Mesothelial cell of epicardium (in vitro differentiated cells): Measurements from ENCODE around the gene EGFL8. TPM values are rescaled to one million over a fixed set of nuclear protein-coding genes. Genes with fewer than 3 reads are reported as not detected.
A peak's percentile ranks its signal among the peaks of the same experiment; 100 is the strongest.

ENCODE experiments used
- DNase-seq, 2 experiments: peaks; one replicate each; pipeline ENCODE4 v3.0.0; 2021; ENCODE audit warnings: low spot score in 2 of 2; ENCODE audit not compliant: unreplicated experiment in 2 of 2
- H3K27ac Mint-ChIP-seq: 2 replicates; pipeline ENCODE4 v1.8.0; 2021; ENCODE audit warnings: mixed read lengths
- H3K27me3 Mint-ChIP-seq: 2 replicates; pipeline ENCODE4 v1.8.0; 2021; ENCODE audit warnings: low read depth, mixed read lengths
- H3K36me3 Mint-ChIP-seq: 2 replicates; pipeline ENCODE4 v1.8.0; 2021; ENCODE audit warnings: mixed read lengths
- H3K4me1 Mint-ChIP-seq: 2 replicates; pipeline ENCODE4 v1.8.0; 2021; ENCODE audit warnings: mixed read lengths
- H3K4me3 Mint-ChIP-seq: 2 replicates; pipeline ENCODE4 v1.8.0; 2021; ENCODE audit warnings: mild to moderate bottlenecking, moderate library complexity, mixed read lengths
- H3K9me3 Mint-ChIP-seq: 2 replicates; pipeline ENCODE4 v1.8.0; 2021; ENCODE audit warnings: mixed read lengths
- CTCF ChIP-seq: fragments of 200-600 bp; sonication (generic); IDR thresholded peaks from one replicate; pipeline ENCODE4 v1.5.0; 2021; ENCODE audit warnings: antibody characterized with exemption; ENCODE audit not compliant: unreplicated experiment
- total RNA-seq: library from RNA; stranded (reverse); gene quantifications from 3 replicates; pipeline ENCODE4 v1.2.1, GENCODE V29; 2021

The EGFL8 gene
- total RNA-seq, 1 donor from 2014 or later: 48.3 TPM

GRCh38 chr6:32176476-32177182, 12.2 kb downstream of the EGFL8 start:
- peaks cover 8% of the 10 kb centered on the region for H3K36me3 Mint-ChIP-seq
- H3K4me3 Mint-ChIP-seq: peak overlapping the region; percentile 92
- H3K27ac Mint-ChIP-seq: peak overlapping the region; percentile 98
- no peak for DNase-seq
- H3K4me1 Mint-ChIP-seq: peaks cover 59% of the 10 kb centered on the region
- H3K9me3 Mint-ChIP-seq: no peaks in the 10 kb centered on the region
- no peaks in the 10 kb centered on the region for H3K27me3 Mint-ChIP-seq
- no peak for TF ChIP-seq CTCF

GRCh38 chr6:32177183-32177787, 12.9 kb downstream of the EGFL8 start:
- Mint-ChIP-seq H3K27me3 (no peaks in the 10 kb centered on the region), H3K4me1 (peaks cover 59% of the 10 kb centered on the region), H3K36me3 (peaks cover 8% of the 10 kb centered on the region), H3K27ac (peak overlapping the region; percentile 98), H3K4me3 (peak overlapping the region; percentile 92), H3K9me3 (no peaks in the 10 kb centered on the region)
- no peak for TF ChIP-seq CTCF
- DNase-seq: no peak

- Mint-ChIP-seq H3K36me3 (peaks cover 11% of the 10 kb centered on the region), H3K9me3 (no peaks in the 10 kb centered on the region), H3K27ac (peak within 1 kb of the TSS; percentile 98), H3K4me1 (peaks cover 54% of the 10 kb centered on the region), H3K4me3 (peak within 1 kb of the TSS; percentile 92), H3K27me3 (no peaks in the 10 kb centered on the region)
- TF ChIP-seq CTCF: no peak
- DNase-seq: peak; percentile 85 to 87
Measured at GRCh38 chr6:32177788-32178546, 13.6 kb downstream of the EGFL8 start, which contains the start of gene RNF5. TSS of gene RNF5 (plus strand) at chr6:32178405. CDS start at chr6:32178512, 107 bp downstream.

GRCh38 chr6:32178547-32179440, 14.4 kb downstream of the EGFL8 start:
- no peak for DNase-seq
- peaks cover 47% of the 10 kb centered on the region for H3K4me1 Mint-ChIP-seq
- peak overlapping the region; percentile 92 for H3K4me3 Mint-ChIP-seq
- H3K9me3 Mint-ChIP-seq: no peaks in the 10 kb centered on the region
- no peaks in the 10 kb centered on the region for H3K27me3 Mint-ChIP-seq
- H3K27ac Mint-ChIP-seq: peak overlapping the region; percentile 98
- no peak for TF ChIP-seq CTCF
- H3K36me3 Mint-ChIP-seq: peaks cover 11% of the 10 kb centered on the region

GRCh38 chr6:32179766-32180405, 15.5 kb downstream of the EGFL8 start:
- TF ChIP-seq CTCF: no peak
- DNase-seq: no peak
- Mint-ChIP-seq H3K4me3 (peak overlapping the region; percentile 92), H3K36me3 (peaks cover 11% of the 10 kb centered on the region), H3K27me3 (no peaks in the 10 kb centered on the region), H3K4me1 (peaks cover 45% of the 10 kb centered on the region), H3K27ac (no peak overlapping the region), H3K9me3 (no peaks in the 10 kb centered on the region)
